IPS-NIHi7 (cell line): Measurements from ENCODE around the gene NGEF.
"Not testable (repeated sequence)": the region's sequence is repeated elsewhere in the genome, so short reads cannot be mapped to it uniquely, and the experiment has no call there.

ENCODE experiments used
- DNase-seq: peaks from one replicate; pipeline ENCODE4 v3.0.0; 2012; ENCODE audit warnings: mixed read lengths; ENCODE audit errors: extremely low spot score

The NGEF gene

GRCh38 chr2:233013027-233013461 lies at the start of gene NGEF:
NGEF (minus strand) TSS chr2:233013256; CDS start chr2:232974890, 38,366 bp downstream.
- DNase-seq: no peak

- DNase-seq: no peak
These were observed 49.4 kb upstream of the NGEF start for GRCh38 chr2:233062451-233062850.

GRCh38 chr2:233061591-233062450 lies 48.8 kb upstream of the NGEF start:
- peak; percentile 42 for DNase-seq

GRCh38 chr2:233060980-233061590 lies 48.0 kb upstream of the NGEF start:
- no peak for DNase-seq

GRCh38 chr2:233060501-233060979 lies 47.5 kb upstream of the NGEF start:
- DNase-seq: no peak

- DNase-seq: no peak
These were observed 46.9 kb upstream of the NGEF start, which contains the start of gene INPP5D for GRCh38 chr2:233059797-233060500. INPP5D (plus strand) TSS chr2:233060342; CDS start chr2:233060479, 137 bp downstream.

- peak; percentile 54 for DNase-seq
These were observed 46.4 kb upstream of the NGEF start for GRCh38 chr2:233059547-233059796.

GRCh38 chr2:233058717-233059546 lies 45.9 kb upstream of the NGEF start:
- no peak for DNase-seq

- DNase-seq: no peak
These were observed 44.0 kb upstream of the NGEF start for GRCh38 chr2:233056961-233057605.

GRCh38 chr2:233055362-233055761 lies 42.3 kb upstream of the NGEF start:
- DNase-seq: no peak

- peak; percentile 90 for DNase-seq
These were observed 41.1 kb upstream of the NGEF start for GRCh38 chr2:233053928-233054784.

- DNase-seq: not testable (repeated sequence)
These were observed 39.5 kb upstream of the NGEF start for GRCh38 chr2:233052517-233052916.

- DNase-seq: peak; percentile 84
These were observed 38.4 kb upstream of the NGEF start for GRCh38 chr2:233051241-233052149.

GRCh38 chr2:233049194-233049761 lies 36.2 kb upstream of the NGEF start:
- DNase-seq: no peak

GRCh38 chr2:233048569-233049193 lies 35.6 kb upstream of the NGEF start:
- DNase-seq: no peak

- DNase-seq: no peak
These were observed 34.6 kb upstream of the NGEF start for GRCh38 chr2:233047667-233048066.

GRCh38 chr2:233047206-233047605 lies 34.1 kb upstream of the NGEF start:
- no peak for DNase-seq

- DNase-seq: no peak
These were observed 32.0 kb upstream of the NGEF start for GRCh38 chr2:233044974-233045605.
